H1 (cell line): Measurements from ENCODE around the gene MRPS14. TPM values are rescaled to one million over a fixed set of nuclear protein-coding genes. Genes with fewer than 3 reads are reported as not detected.

Experiments
- ASH2L ChIP-seq: fragments of 200-600, 300-600 bp; sonication (generic); IDR thresholded peaks from one replicate; pipeline ENCODE4 v1.7.1; 2017; ENCODE audit warnings: low read length
- CBX8 ChIP-seq: fragments of 300-800, 300-1000 bp; sonication (generic); IDR thresholded peaks from 2 replicates; pipeline ENCODE4 v1.7.1; 2016; ENCODE audit warnings: low read depth, low read length, borderline replicate concordance
- CEBPB ChIP-seq: IDR thresholded peaks from 2 replicates; pipeline ENCODE4 v1.6.1; 2012; ENCODE audit warnings: low read depth, low read length
- CREB1 ChIP-seq: IDR thresholded peaks from 2 replicates; pipeline ENCODE4 v1.6.1; 2012; ENCODE audit warnings: inconsistent platforms
- CTBP2 ChIP-seq: IDR thresholded peaks from 2 replicates; pipeline ENCODE4 v1.7.0; 2011; ENCODE audit warnings: borderline replicate concordance, mild to moderate bottlenecking, moderate library complexity, mixed read lengths, low read length; ENCODE audit not compliant: insufficient read depth, insufficient read length
- EZH2 ChIP-seq: fragments of 200-600 bp; sonication (generic); IDR thresholded peaks from 2 replicates; pipeline ENCODE4 v1.7.1; 2012; ENCODE audit warnings: low read depth, mild to moderate bottlenecking, moderate library complexity, low read length, inconsistent platforms; ENCODE audit not compliant: severe bottlenecking
- FOSL1 ChIP-seq: IDR thresholded peaks from 2 replicates; pipeline ENCODE4 v1.6.1; 2011; ENCODE audit warnings: mild to moderate bottlenecking, low read depth, low read length, moderate library complexity; ENCODE audit not compliant: insufficient read depth
- HDAC2 ChIP-seq, 2 experiments: fragments of 300-600 bp in 1 of 2; sonication (generic) in 1 of 2; IDR thresholded peaks; 2 replicates each; pipeline ENCODE4 v1.6.1; 2011 to 2012; ENCODE audit warnings: low read depth in 2 of 2, low read length in 2 of 2, mild to moderate bottlenecking in 2 of 2, moderate library complexity in 2 of 2, borderline replicate concordance in 1 of 2, inconsistent platforms in 1 of 2
- JUN ChIP-seq: IDR thresholded peaks from 2 replicates; pipeline ENCODE4 v1.6.1; 2011; ENCODE audit warnings: low read depth, mild to moderate bottlenecking, improper control_type of control experiment, low read length
- JUND ChIP-seq: IDR thresholded peaks from 2 replicates; pipeline ENCODE4 v1.6.1; 2011; ENCODE audit warnings: mild to moderate bottlenecking, improper control_type of control experiment, low read length
- NANOG ChIP-seq: IDR thresholded peaks from 2 replicates; pipeline ENCODE4 v1.6.1; 2011; ENCODE audit warnings: low read length, low read depth, mild to moderate bottlenecking, inconsistent platforms; ENCODE audit not compliant: insufficient read depth, poor library complexity, severe bottlenecking
- NRF1 ChIP-seq: IDR thresholded peaks from 2 replicates; pipeline ENCODE4 v1.6.1; 2011; ENCODE audit warnings: mild to moderate bottlenecking, low read depth, low read length, improper control_type of control experiment
- RBBP5 ChIP-seq: IDR thresholded peaks from 2 replicates; pipeline ENCODE4 v1.7.1; 2012; ENCODE audit warnings: low read depth, mild to moderate bottlenecking, inconsistent platforms, low read length, moderate library complexity, borderline replicate concordance
- RFX5 ChIP-seq: IDR thresholded peaks from 2 replicates; pipeline ENCODE4 v1.6.1; 2011; ENCODE audit warnings: low read depth, low read length, improper control_type of control experiment, borderline replicate concordance
- SP1 ChIP-seq: IDR thresholded peaks from 2 replicates; pipeline ENCODE4 v1.6.1; 2011; ENCODE audit warnings: low read depth, low read length
- SRF ChIP-seq: IDR thresholded peaks from 2 replicates; pipeline ENCODE4 v1.6.1; 2011; ENCODE audit warnings: mild to moderate bottlenecking, low read depth, low read length, moderate library complexity
- SUZ12 ChIP-seq: fragments of 200-600 bp; sonication (generic); IDR thresholded peaks from 2 replicates; pipeline ENCODE4 v1.6.1; 2012; ENCODE audit warnings: mild to moderate bottlenecking, inconsistent platforms, low read length, moderate library complexity, mixed read lengths
- TBP ChIP-seq: IDR thresholded peaks from 2 replicates; pipeline ENCODE4 v1.6.1; 2011; ENCODE audit warnings: low read depth, low read length, improper control_type of control experiment
- YY1 ChIP-seq: IDR thresholded peaks from 2 replicates; pipeline ENCODE4 v1.6.1; 2011; ENCODE audit warnings: low read depth, mild to moderate bottlenecking, low read length
- polyA plus RNA-seq, 7 experiments: library from polyadenylated mRNA; depleted of rRNA in 3 of 7; stranded (reverse) in 5 of 7; unstranded in 2 of 7; fragments of >200 nt in 5 of 7; fragments of 200-250 nt in 2 of 7; gene quantifications; 1 replicate in 5 of 7; 2 replicates in 1 of 7; 4 replicates in 1 of 7; pipeline versions ENCODE4 v1.2.1 to v1.2.3, GENCODE V29; 2011 to 2013; ENCODE audit warnings: missing spikeins in 2 of 7, mixed read lengths in 2 of 7
- total RNA-seq: library from RNA; stranded (reverse); fragmentation: NEBNext Ultra II Directional; extraction: Animal tissue kit (Norgen Biotek cat#: 25700); gene quantifications from 2 replicates; pipeline ENCODE4 v1.2.1, GENCODE V29; 2021
- TF ChIP-seq, protein P1 (sequence below): IDR thresholded peaks from 2 replicates; pipeline ENCODE4 v1.6.1; 2012; ENCODE audit warnings: inconsistent platforms
- TF ChIP-seq, protein P2 (sequence below), 3 experiments: IDR thresholded peaks; 1 replicate in 2 of 3; 2 replicates in 1 of 3; pipeline versions ENCODE4 v1.5.1 to v1.6.1; 2011; ENCODE audit warnings: low read length in 3 of 3, mild to moderate bottlenecking in 3 of 3, inconsistent platforms in 2 of 3, low read depth in 1 of 3, moderate library complexity in 1 of 3; ENCODE audit not compliant: insufficient read depth in 1 of 3; ENCODE audit errors: control extremely low read depth in 1 of 3

Gene MRPS14
- total and polyA plus RNA-seq, 2 of the 8 experiments (the other 6 are each of a cell fraction or from before 2014, with no cell fraction given), result 27.5 to 38.7 TPM

- TF ChIP-seq, protein P1, sequence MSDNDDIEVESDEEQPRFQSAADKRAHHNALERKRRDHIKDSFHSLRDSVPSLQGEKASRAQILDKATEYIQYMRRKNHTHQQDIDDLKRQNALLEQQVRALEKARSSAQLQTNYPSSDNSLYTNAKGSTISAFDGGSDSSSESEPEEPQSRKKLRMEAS, result peak; percentile 71
- TF ChIP-seq SRF, result peak; percentile 74
- TF ChIP-seq RFX5, result no peak; the same call in 1 of the 2 replicates
- peak; percentile 98 for TF ChIP-seq YY1
- TF ChIP-seq NRF1, result peak; percentile 91
- TF ChIP-seq ASH2L, result peak; percentile 99
- no peak for TF ChIP-seq NANOG
- TF ChIP-seq EZH2, result no peak
- TF ChIP-seq RBBP5, result no peak; the same call in 1 of the 2 replicates
- TF ChIP-seq CEBPB, result no peak; the same call in 1 of the 2 replicates
- no peak for TF ChIP-seq FOSL1
- 0 out of 2 replicates have a peak, but pooled peaks have one; percentile 55 for TF ChIP-seq JUND
- peak; percentile 88 for TF ChIP-seq TBP
- no peak for TF ChIP-seq CTBP2
- no peak for TF ChIP-seq CBX8
- TF ChIP-seq SUZ12, result no peak
- no peak for TF ChIP-seq JUN
- TF ChIP-seq SP1, result no peak
- TF ChIP-seq HDAC2 (IDR thresholded peaks at IDR 0.05; ENCODE audit: borderline replicate concordance in 1 of 2, low read depth in 2 of 2, low read length in 2 of 2), result 0 out of 4 replicates have a peak, but pooled peaks of 1 of the 2 experiments have one; percentile 14
- TF ChIP-seq, protein P2, sequence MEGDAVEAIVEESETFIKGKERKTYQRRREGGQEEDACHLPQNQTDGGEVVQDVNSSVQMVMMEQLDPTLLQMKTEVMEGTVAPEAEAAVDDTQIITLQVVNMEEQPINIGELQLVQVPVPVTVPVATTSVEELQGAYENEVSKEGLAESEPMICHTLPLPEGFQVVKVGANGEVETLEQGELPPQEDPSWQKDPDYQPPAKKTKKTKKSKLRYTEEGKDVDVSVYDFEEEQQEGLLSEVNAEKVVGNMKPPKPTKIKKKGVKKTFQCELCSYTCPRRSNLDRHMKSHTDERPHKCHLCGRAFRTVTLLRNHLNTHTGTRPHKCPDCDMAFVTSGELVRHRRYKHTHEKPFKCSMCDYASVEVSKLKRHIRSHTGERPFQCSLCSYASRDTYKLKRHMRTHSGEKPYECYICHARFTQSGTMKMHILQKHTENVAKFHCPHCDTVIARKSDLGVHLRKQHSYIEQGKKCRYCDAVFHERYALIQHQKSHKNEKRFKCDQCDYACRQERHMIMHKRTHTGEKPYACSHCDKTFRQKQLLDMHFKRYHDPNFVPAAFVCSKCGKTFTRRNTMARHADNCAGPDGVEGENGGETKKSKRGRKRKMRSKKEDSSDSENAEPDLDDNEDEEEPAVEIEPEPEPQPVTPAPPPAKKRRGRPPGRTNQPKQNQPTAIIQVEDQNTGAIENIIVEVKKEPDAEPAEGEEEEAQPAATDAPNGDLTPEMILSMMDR (IDR thresholded peaks at IDR 0.05; ENCODE audit: control extremely low read depth in 1 of 3, insufficient read depth in 1 of 3, low read depth in 1 of 3, low read length in 3 of 3), result no peak; a peak in 1 of 4 replicates
- TF ChIP-seq CREB1, result peak; percentile 99
Observed at GRCh38 chr1:174999216-174999935, 23.8 kb downstream of the MRPS14 start (continued).
